Fibroblast of lung (primary cell): ENCODE results near the gene TBC1D22A.

ENCODE experiments used
- CTCF ChIP-seq, 2 donors: IDR thresholded peaks in 1 of 2; conservative IDR thresholded peaks in 1 of 2; 1 replicate in 1 of 2; 2 replicates in 1 of 2; pipeline ENCODE4 v1.5.1; 2011 to 2012; ENCODE audit warnings: low read length in 2 of 2, control low read depth in 1 of 2, inconsistent platforms in 1 of 2, low read depth in 1 of 2, mild to moderate bottlenecking in 1 of 2
- EZH2 ChIP-seq: IDR thresholded peaks from 2 replicates; pipeline ENCODE4 v1.5.1; 2012; ENCODE audit warnings: low read length, control low read depth, mild to moderate bottlenecking; ENCODE audit errors: missing control alignments

GRCh38 chr22:47067911-47068625 lies 305.6 kb downstream of the TBC1D22A start:
- TF ChIP-seq CTCF (conservative IDR thresholded peaks at IDR 0.05 in 1 of 2, IDR thresholded peaks at IDR 0.05 in 1 of 2; ENCODE audit: low read depth in 1 of 2, low read length in 2 of 2) (no peak), EZH2 (no peak)
